ENCODE data around the gene ZBTB32.

ZBTB32 gene

GRCh38 chr19:35751839-35752745 is 47.7 kb downstream of the ZBTB32 start:
- TF ChIP-seq ZFX (IDR thresholded peaks at IDR 0.05), result no peak
- no peak for TF ChIP-seq CTCF (conservative IDR thresholded peaks at IDR 0.05)
- H3K27ac ChIP-seq, result no peak overlapping the region

- no peak overlapping the region for H3K27ac ChIP-seq
- TF ChIP-seq CTCF (conservative IDR thresholded peaks at IDR 0.05) (no peak), ZFX (IDR thresholded peaks at IDR 0.05) (no peak)
Measured at GRCh38 chr19:35752746-35753350, 48.5 kb downstream of the ZBTB32 start.

- no peak overlapping the region for H3K27ac ChIP-seq
- no peak for TF ChIP-seq CTCF (conservative IDR thresholded peaks at IDR 0.05)
- TF ChIP-seq ZFX (IDR thresholded peaks at IDR 0.05), result no peak
Measured at GRCh38 chr19:35753634-35754369, 49.4 kb downstream of the ZBTB32 start.

GRCh38 chr19:35754370-35755130 is 50.2 kb downstream of the ZBTB32 start:
- no peak overlapping the region for H3K27ac ChIP-seq
- TF ChIP-seq CTCF (conservative IDR thresholded peaks at IDR 0.05) (no peak), ZFX (IDR thresholded peaks at IDR 0.05) (no peak)

GRCh38 chr19:35755131-35755549 is 50.8 kb downstream of the ZBTB32 start:
- H3K27ac ChIP-seq, result no peak overlapping the region
- TF ChIP-seq ZFX (IDR thresholded peaks at IDR 0.05) (no peak), CTCF (conservative IDR thresholded peaks at IDR 0.05) (no peak)

- H3K27ac ChIP-seq, result no peak overlapping the region
- TF ChIP-seq CTCF (conservative IDR thresholded peaks at IDR 0.05), result no peak
Measured at GRCh38 chr19:35755550-35756376, 51.4 kb downstream of the ZBTB32 start.
